Activated T-cell treated with anti-CD3 and anti-CD28 coated beads, Interleukin-2, amount 50 U/mL, for 72 hours (primary cell): ENCODE data around the gene BFSP2. TPM values are rescaled to one million over a fixed set of nuclear protein-coding genes. Genes with fewer than 3 reads are reported as not detected.

ENCODE experiments used
- ATAC-seq, 2 donors: fragments of 150-1000 bp; cut with Tn5 transposase; replicated peaks in 1 of 2; 2 replicates each; pipeline ENCODE4 v1.10.0; 2021; ENCODE audit warnings: moderate library complexity in 2 of 2, mild to moderate bottlenecking in 1 of 2
- DNase-seq, 2 donors: peaks; one replicate each; pipeline ENCODE4 v3.0.0; 2021 to 2022; ENCODE audit warnings: mixed read lengths in 1 of 2
- H3K27ac Mint-ChIP-seq: one replicate; pipeline ENCODE4 v1.8.0; 2022; ENCODE audit warnings: mild to moderate bottlenecking, moderate library complexity, mixed read lengths
- H3K27me3 Mint-ChIP-seq: one replicate; pipeline ENCODE4 v1.8.0; 2022; ENCODE audit warnings: low read depth, mixed read lengths
- H3K36me3 Mint-ChIP-seq, 2 donors: one replicate each; pipeline ENCODE4 v1.8.0; 2022; ENCODE audit warnings: mixed read lengths in 2 of 2, mild to moderate bottlenecking in 1 of 2; ENCODE audit not compliant: insufficient read depth in 2 of 2
- H3K4me1 Mint-ChIP-seq: one replicate; pipeline ENCODE4 v1.8.0; 2022; ENCODE audit warnings: low read depth, mixed read lengths
- H3K4me3 Mint-ChIP-seq, 2 donors: one replicate each; pipeline ENCODE4 v1.8.0; 2022; ENCODE audit warnings: mild to moderate bottlenecking in 2 of 2, mixed read lengths in 2 of 2, moderate library complexity in 2 of 2
- H3K9me3 Mint-ChIP-seq, 2 donors: one replicate each; pipeline ENCODE4 v1.8.0; 2022; ENCODE audit warnings: mixed read lengths in 2 of 2
- total RNA-seq, 2 donors: library from RNA; stranded (reverse); gene quantifications; one replicate each; pipeline ENCODE4 v1.2.3, GENCODE V29; 2022

BFSP2 gene
- total RNA-seq, 2 donors from 2014 or later: not detected

DNA sequence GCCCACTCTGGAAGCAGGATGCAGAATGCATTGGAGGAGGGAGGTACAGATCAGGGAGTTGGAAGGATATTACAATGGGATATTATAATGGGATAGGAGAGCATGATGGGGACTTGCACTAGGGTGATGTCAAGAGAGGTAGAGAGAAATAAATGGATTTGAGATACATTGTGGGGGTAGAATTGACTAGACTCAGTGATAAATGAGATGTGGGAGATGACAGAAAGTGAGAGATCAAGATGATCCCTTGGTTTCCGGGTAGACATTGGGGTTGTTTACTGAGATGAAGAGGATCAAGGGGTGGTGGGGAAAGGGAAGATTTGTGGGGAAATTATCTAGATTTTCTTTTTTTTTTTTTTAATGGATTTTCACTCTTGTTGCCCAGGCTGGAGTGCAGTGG is 42.7 kb downstream of the BFSP2 start:
- peaks cover 12 to 13% of the 10 kb centered on the region in 2 donors for H3K36me3 Mint-ChIP-seq
- H3K27ac Mint-ChIP-seq: peak overlapping the region; percentile 90
- peaks cover 7 to 9% of the 10 kb centered on the region in 2 donors for H3K9me3 Mint-ChIP-seq
- peaks cover 59% of the 10 kb centered on the region for H3K4me1 Mint-ChIP-seq
- H3K27me3 Mint-ChIP-seq: no peaks in the 10 kb centered on the region
- DNase-seq: peak in 1 of 2 donors; percentile 21
- peak; percentile 76 to 82 for ATAC-seq
- peak overlapping the region; percentile 81 to 90 for H3K4me3 Mint-ChIP-seq

GRCh38 chr3:133443649-133444422 is 44.0 kb downstream of the BFSP2 start:
- DNase-seq (no peak), ATAC-seq (peak in 1 of 2 donors; percentile 3)
- Mint-ChIP-seq H3K4me3 (peak overlapping the region; percentile 69 to 81), H3K27me3 (no peaks in the 10 kb centered on the region), H3K9me3 (peaks cover 7 to 9% of the 10 kb centered on the region in 2 donors), H3K36me3 (peaks cover 12 to 13% of the 10 kb centered on the region in 2 donors), H3K27ac (peak overlapping the region; percentile 52), H3K4me1 (peaks cover 66% of the 10 kb centered on the region)

DNA sequence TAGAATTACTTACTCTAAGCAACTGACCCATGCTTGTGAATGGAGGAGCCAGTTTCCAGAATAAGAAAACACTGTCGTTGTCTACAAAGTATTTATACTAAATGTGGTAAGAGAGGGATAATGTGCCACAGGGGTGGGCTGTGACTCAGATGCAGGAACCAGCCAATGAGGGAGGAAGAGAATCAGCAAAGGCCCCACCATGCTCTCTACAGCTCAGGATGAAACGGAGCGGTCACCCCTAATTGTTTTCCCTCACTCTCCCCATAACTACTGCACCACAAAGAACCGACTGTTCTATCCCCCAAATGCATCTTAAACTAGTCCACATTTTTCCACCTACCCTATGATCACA is 44.5 kb downstream of the BFSP2 start:
- ATAC-seq (no peak), DNase-seq (no peak)
- H3K4me3 Mint-ChIP-seq: no peak overlapping the region
- peaks cover 7 to 10% of the 10 kb centered on the region in 2 donors for H3K36me3 Mint-ChIP-seq
- H3K4me1 Mint-ChIP-seq: peaks cover 72% of the 10 kb centered on the region
- H3K27ac Mint-ChIP-seq: no peak overlapping the region
- H3K27me3 Mint-ChIP-seq: no peaks in the 10 kb centered on the region
- H3K9me3 Mint-ChIP-seq: peaks cover 4 to 6% of the 10 kb centered on the region in 2 donors

DNA sequence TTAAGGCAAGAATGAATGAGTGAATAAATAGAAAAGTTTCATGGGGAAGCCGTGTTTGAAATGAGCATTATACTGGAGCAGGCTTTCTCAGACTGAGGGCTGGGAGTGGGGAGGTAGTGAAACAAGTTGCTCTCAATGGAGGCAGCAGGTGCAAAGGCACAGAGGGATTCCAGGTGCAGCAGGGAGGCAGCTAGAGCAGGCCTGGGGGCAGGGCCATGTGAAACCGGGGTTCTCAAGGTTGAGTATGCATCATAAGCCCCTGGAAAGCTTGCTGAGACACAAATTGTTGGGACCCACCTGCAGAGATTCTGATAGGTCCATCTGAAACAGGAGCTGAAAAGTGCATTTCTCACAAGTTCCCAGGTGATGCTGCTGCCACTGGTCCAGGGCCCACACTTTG is 45.3 kb downstream of the BFSP2 start:
- peaks cover 74% of the 10 kb centered on the region for H3K4me1 Mint-ChIP-seq

GRCh38 chr3:133447750-133448477 is 48.1 kb downstream of the BFSP2 start:
- Mint-ChIP-seq H3K27me3 (no peaks in the 10 kb centered on the region), H3K9me3 (no peaks in the 10 kb centered on the region), H3K36me3 (no peaks in the 10 kb centered on the region), H3K27ac (peak overlapping the region; percentile 81), H3K4me1 (peaks cover 60% of the 10 kb centered on the region), H3K4me3 (peak overlapping the region; percentile 59 to 74)
- ATAC-seq (no peak), DNase-seq (no peak)

More for the DNA sequence above, 45.3 kb downstream of the BFSP2 start:
- DNase-seq: no peak
- Mint-ChIP-seq H3K27ac (no peak overlapping the region), H3K36me3 (peaks cover under 1 to 4% of the 10 kb centered on the region in 2 donors), H3K27me3 (no peaks in the 10 kb centered on the region), H3K4me3 (no peak overlapping the region), H3K9me3 (no peaks in the 10 kb centered on the region)
- ATAC-seq: no peak

DNA sequence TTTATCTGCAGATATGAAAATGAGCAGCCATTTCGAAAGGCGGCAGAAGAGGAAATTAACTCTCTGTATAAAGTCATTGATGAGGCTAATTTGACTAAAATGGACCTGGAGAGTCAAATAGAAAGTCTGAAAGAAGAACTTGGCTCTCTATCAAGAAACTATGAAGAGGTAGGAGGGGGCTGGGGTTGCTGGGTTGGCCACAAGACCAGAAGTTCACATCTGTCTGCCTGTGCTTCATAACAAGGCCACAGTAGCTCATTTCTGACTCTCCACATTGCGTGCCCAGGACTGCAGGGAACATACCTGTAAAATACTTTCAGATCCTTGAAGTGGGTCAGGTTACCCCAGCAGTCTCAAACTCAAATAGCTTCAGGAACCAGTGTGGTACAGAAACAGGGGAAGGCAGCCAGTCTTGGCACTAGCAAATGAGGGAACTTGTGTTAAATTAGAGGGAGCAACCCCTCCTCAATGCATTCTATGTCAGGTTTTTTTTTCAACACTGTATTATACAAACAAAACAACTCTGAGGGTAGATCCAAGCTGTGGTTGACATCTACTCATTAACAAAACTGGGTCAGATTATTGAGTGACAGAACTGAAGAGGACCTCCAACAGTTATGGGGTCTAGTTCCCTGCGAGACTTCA is 48.7 kb downstream of the BFSP2 start:
- ATAC-seq (peak; percentile 96 to 98), DNase-seq (peak; percentile 72 to 84)
- H3K4me1 Mint-ChIP-seq: peaks cover 53% of the 10 kb centered on the region
- H3K27ac Mint-ChIP-seq: peak overlapping the region; percentile 81
- H3K9me3 Mint-ChIP-seq: no peaks in the 10 kb centered on the region
- H3K4me3 Mint-ChIP-seq: peak overlapping the region; percentile 59 to 74
- no peaks in the 10 kb centered on the region for H3K36me3 Mint-ChIP-seq
- no peaks in the 10 kb centered on the region for H3K27me3 Mint-ChIP-seq

- DNase-seq: no peak
- ATAC-seq: no peak
- H3K9me3 Mint-ChIP-seq: no peaks in the 10 kb centered on the region
- no peaks in the 10 kb centered on the region for H3K27me3 Mint-ChIP-seq
- H3K4me3 Mint-ChIP-seq: no peak overlapping the region
- no peaks in the 10 kb centered on the region for H3K36me3 Mint-ChIP-seq
- H3K27ac Mint-ChIP-seq: no peak overlapping the region
- peaks cover 37% of the 10 kb centered on the region for H3K4me1 Mint-ChIP-seq
Observed at GRCh38 chr3:133451309-133451708, 51.5 kb downstream of the BFSP2 start.

- H3K27me3 Mint-ChIP-seq: no peaks in the 10 kb centered on the region
- H3K9me3 Mint-ChIP-seq: no peaks in the 10 kb centered on the region
- no peak overlapping the region for H3K4me3 Mint-ChIP-seq
- DNase-seq: no peak
- H3K4me1 Mint-ChIP-seq: peaks cover 28% of the 10 kb centered on the region
- no peak for ATAC-seq
- H3K36me3 Mint-ChIP-seq: no peaks in the 10 kb centered on the region
- no peak overlapping the region for H3K27ac Mint-ChIP-seq
Observed at GRCh38 chr3:133452641-133453319, 52.9 kb downstream of the BFSP2 start.

DNA sequence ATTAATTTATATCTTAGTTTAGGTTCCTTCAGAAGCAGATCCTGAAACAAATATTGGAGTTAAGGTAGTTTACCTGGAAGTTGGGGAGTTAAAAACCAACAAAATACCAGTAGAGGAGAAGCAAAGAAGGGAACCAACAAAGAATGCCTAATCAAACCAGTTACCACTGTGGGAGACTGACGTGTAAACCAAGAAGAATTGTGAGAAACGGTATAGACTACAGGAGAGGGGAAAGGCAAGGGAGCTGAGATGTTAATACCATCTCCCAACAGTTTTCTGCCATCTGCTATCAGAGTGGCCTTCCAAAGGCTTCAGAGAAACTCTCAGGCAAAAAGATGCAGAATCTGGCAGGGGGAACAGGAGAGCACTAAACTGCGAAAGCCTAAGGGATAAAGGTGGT is 53.5 kb downstream of the BFSP2 start:
- ATAC-seq (no peak), DNase-seq (no peak)
- Mint-ChIP-seq H3K4me3 (no peak overlapping the region), H3K36me3 (no peaks in the 10 kb centered on the region), H3K9me3 (no peaks in the 10 kb centered on the region), H3K27ac (no peak overlapping the region), H3K27me3 (no peaks in the 10 kb centered on the region), H3K4me1 (peaks cover 22% of the 10 kb centered on the region)

- H3K36me3 Mint-ChIP-seq: no peaks in the 10 kb centered on the region
- H3K4me3 Mint-ChIP-seq: no peak overlapping the region
- no peaks in the 10 kb centered on the region for H3K27me3 Mint-ChIP-seq
Observed at GRCh38 chr3:133455281-133455680, 55.4 kb downstream of the BFSP2 start.

GRCh38 chr3:133455960-133456359 is 56.1 kb downstream of the BFSP2 start:
- Mint-ChIP-seq H3K4me3 (no peak overlapping the region), H3K9me3 (no peaks in the 10 kb centered on the region), H3K4me1 (peaks cover 7% of the 10 kb centered on the region), H3K36me3 (no peaks in the 10 kb centered on the region), H3K27ac (no peak overlapping the region), H3K27me3 (no peaks in the 10 kb centered on the region)
- DNase-seq (no peak), ATAC-seq (no peak)

More at GRCh38 chr3:133455281-133455680, 55.4 kb downstream of the BFSP2 start:
- ATAC-seq (no peak), DNase-seq (no peak)
- Mint-ChIP-seq H3K4me1 (peaks cover 3% of the 10 kb centered on the region), H3K27ac (no peak overlapping the region), H3K9me3 (no peaks in the 10 kb centered on the region)

GRCh38 chr3:133457025-133457424 is 57.2 kb downstream of the BFSP2 start:
- H3K4me1 Mint-ChIP-seq: peaks cover 17% of the 10 kb centered on the region
- H3K27ac Mint-ChIP-seq: no peak overlapping the region
- no peaks in the 10 kb centered on the region for H3K9me3 Mint-ChIP-seq
- no peak overlapping the region for H3K4me3 Mint-ChIP-seq
- no peaks in the 10 kb centered on the region for H3K36me3 Mint-ChIP-seq
- H3K27me3 Mint-ChIP-seq: no peaks in the 10 kb centered on the region
- ATAC-seq: no peak
- DNase-seq: no peak
